GM21619 (cell line): ENCODE measurements around the gene MINDY4.
"Not testable (repeated sequence)": the region's sequence is repeated elsewhere in the genome, so short reads cannot be mapped to it uniquely, and the experiment has no call there.

Experiments
- ATAC-seq: cut with Tn5 transposase; IDR thresholded peaks from one replicate; pipeline ENCODE4 v1.9.1; 2021; ENCODE audit not compliant: unreplicated experiment

Gene MINDY4

DNA sequence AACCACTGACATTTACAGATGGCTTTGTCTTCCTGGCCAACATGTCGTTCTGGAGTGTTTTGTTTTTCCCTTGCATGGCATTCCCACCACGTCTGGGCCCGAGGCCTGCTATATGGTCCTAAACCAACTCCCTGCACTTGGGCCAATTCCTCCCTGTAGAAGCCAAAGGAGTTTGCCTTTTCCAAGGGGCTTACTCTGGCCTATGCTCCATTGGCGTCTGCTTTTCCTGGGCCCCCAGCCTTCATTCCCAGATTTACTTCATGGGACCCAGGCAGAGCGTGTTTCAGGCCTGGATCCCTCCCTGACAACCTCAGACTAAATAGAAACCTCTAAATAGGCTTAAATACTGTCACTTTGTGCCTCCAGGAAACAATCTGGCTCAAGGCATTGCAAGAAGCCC lies 60.7 kb downstream of the MINDY4 start:
- no peak for ATAC-seq

DNA sequence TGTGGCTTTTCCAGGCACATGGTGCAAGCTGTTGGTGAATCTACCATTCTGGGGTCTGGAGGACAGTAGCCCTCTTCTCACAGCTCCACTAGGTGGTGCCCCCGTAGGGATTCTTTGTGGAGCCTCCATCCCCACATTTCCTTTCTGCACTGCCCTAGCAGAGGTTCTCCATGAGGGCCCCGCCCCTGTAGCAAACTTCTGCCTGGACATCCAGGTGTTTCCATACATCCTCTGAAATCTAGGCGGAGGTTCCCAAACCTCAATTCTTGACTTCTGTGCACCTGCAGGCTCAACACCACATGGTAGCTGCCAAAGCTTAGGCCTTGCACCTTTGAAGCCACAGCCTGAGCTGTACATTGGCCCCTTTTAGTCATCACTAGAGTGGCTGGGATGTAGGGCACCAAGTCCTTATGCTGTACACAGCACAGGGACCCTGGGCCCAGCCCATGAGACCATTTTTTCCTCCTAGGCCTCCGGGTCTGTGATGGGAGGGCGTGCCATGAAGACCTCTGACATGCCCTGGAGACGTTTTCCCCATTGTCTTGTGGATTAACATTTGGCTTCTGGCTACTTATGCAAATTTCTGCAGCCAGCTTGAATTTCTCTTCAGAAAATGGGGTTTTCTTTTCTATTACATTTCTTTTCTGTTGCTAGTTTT lies 62.9 kb downstream of the MINDY4 start:
- ATAC-seq, result not testable (repeated sequence)

DNA sequence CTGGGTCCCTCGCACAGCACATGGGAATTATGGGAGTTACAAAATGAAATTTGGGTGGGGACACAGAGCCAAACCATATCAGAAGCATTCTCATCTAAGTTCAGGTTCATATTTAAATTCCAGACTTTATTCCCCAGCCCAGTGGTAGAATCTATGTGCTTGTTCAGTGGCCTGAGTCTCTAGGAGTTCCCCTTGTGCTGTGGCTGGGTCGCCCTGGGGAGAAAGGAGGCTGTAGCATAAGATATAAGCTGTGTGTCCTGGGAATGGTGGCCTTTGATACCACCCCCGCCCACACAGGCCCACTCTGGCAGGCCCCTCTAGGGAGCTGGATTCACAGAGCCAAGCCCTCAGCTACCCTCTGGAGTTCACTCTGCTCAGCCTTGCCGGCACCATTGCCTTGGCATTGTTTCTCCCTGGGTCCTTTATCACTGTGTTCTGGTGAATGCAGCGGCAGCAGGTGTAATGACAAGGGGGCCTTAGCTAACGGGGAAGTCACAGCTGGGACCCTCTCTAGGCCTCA lies 64.2 kb downstream of the MINDY4 start:
- no peak for ATAC-seq

DNA sequence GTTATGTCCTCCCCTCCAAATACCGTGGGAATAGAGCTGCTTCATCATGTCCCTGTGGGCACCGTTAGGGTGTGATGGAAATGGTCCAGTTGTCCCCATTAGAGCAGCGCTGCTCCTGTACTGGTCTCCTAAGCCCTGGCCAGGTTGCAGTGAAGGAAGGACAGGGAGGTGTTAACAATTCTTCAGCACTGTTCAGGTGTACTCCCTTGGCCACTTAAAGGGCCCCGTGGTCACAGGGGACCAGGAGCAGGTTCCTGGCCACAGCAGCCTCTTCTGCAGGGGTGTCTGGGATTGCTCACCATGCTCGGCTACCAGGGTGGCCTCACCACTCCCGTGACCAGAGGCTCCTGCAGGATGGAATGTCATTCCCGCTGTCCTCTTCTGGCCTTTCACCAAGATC lies 65.8 kb downstream of the MINDY4 start:
- no peak for ATAC-seq

DNA sequence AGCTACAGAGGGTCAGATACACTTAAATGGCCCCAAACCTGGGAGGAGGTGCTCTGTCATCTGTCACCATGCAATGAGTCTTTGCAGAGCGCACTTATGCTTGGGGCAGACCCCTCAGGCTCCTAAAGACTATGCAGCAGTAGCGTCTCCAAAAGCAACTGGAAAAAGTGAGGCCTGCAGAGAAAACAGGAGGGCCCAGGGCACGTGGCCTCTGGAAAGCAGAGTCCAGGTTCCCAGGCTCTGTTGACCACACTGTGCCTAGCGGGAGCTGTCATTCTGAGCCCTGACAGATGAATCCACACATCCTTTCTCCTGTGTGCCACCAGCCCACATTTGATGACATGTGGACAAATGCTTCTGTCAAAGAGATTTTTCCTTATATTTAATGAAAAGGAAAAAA lies 66.4 kb downstream of the MINDY4 start:
- no peak for ATAC-seq

DNA sequence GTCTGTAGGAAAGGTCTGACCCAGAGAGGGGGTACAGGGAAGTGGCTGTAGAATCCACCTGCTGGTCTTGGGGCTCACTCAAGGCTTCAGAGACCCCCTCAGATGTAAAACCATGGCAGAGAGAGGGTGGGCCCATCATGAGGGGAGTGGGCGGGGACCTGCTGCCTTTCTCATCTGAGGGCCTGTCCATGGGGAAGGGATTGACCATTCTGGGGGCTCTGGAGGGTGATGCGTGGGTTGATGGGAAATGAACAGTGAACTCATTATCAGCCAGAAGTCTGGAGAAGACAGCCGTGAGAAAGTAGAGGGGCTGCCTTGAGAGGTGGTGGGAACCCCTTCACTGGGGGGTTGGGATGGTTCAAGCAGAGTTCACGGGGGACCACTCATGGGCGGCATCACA lies 66.8 kb downstream of the MINDY4 start:
- no peak for ATAC-seq

DNA sequence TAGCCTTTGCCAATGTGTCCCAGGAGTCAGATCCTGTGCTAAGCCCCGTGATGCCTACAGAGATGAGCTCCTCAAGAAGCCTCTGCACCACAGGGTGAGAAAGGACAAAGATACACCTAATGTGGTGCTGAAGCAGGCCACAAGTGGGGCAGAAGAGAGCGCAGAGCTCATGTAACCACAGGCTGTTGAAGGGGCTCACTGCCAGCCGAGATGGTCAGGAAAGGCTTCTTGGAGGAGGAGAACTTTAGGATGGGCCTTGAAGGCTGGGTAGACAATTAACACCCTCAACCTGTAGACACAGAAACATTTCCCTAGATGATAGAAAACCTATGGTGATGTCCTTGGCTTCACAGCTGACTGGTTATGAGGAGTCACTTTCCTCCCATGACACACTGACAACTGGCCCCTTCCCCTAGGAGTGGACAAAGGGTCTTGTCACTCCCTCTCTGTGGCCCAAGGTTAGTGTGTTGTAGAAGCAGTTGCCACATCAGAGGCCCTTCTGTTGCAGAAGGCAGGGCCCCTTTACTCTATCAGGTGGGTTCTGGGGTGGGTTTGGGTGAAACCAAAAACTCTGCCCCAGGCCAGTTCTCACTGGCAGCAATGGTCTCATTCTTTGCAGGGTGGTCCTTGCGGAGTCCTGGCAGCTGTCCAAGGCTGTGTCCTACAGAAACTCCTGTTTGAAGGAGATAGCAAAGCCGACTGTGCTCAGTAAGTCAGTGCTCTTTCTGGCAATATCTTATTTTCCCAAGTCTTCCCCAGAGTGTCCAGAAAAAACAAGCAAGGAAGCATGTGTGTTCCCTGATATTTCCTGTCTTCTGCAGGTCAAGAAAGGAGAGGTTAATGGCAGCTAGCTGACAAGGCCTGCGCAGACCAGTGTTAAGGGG lies 69.2 kb downstream of the MINDY4 start:
- no peak for ATAC-seq

DNA sequence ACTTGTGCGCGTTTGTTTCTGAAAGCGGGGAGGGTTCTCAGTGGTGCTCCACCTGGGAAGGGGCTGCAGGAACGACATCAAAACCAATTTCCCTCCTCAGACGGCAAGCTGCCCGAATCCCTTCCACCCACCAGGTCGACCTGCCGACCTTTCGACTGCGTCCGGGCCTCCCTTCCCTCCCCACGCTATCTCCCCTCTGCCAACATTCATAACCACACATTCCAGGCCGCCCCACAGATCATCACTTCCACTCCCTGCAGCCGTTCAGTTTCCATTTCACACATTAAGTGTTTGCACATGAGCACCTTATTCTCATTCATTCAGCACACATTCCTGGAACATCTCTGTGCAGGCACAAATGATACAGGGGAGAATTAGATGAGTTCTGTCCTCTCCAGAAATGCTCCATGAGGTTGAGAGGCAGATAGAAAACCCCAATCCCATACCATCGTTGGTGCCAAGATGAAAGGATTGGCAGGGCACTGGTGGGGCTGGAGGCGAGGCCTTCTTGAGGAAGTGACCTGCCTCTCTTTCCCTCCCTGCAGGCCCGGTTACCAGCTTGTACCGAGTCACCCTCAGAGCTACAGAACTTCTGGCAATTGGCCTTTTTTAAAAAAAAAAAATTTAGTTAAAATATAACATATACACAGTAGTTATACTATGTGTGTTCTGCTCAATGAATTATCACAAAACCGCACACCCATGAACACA lies 70.0 kb downstream of the MINDY4 start:
- no peak for ATAC-seq

DNA sequence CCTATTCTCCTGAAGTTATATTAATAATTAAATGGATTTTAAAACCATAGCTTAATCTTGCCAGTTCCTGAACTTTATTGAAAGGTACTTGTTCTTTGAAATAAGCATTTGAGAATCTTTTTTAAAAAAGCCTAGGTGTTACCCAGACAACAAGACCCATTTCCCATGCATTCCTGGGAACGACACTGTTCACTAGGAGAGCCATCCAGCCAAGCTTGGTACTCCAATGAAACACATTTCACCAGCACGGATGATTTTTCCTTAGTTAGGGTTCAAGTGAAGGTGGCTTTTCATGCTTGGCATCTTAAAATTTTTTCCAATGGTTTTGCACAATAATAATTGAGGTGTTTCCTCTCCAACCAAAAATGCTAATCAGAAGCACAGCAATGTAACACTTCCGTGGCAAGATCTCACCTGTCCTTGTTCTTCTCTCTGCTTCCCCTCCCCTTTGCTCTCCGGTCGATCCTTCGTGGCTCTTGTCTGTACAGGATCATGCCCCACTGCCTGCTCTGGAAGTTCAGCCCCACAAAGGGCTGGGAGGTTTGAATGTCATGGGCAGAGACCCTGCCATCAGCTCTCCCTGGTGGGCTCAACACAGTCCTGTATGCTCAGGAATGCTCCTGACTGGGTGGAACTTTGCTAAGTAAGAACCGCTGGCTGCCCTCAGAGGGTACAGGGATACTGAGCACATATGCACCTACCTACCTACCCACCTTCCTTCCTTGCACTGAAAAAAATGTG lies 70.8 kb downstream of the MINDY4 start:
- ATAC-seq, result no peak

DNA sequence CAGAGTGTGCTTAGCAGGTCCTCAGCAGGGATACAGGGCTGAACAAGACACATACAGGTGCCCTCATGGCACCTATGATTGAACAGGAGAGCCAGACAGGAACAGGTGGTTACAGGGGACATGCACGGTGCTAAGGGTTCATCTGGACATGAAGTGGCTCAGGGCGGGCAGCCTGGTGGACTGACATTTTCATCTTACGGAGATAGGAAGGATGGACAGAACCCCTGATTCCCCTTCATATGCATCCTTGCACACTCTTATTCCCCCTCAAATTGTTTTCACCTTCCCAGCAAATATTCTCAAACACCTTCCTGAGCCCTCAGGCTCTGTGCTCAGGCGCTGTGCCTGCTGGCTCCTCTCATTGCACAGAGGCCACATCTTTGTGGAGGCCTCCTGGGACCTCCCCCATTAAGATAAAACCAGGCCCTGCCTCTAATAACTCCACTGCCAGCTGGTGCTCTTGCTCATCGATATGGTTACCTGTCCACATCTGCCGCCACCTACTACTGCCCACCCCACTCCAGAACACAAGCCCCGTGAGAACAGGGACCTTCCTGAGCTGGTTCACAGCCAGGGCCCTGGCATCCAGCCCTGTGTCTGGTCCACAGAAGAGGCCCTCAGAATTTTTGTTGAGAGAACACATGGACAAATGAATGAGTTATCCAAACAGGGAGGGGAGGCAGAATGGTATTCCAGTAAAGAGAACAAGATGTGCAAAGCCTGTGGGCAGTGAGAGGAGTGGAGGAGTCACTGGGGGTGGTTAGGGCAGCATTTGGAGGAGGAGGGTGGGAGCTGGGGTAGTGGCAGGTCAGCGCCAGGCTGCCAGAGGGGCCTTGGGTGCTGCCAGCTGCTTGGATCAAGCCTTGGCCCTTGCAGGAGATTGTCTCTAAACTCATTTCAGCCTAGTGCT lies 71.6 kb downstream of the MINDY4 start:
- no peak for ATAC-seq

DNA sequence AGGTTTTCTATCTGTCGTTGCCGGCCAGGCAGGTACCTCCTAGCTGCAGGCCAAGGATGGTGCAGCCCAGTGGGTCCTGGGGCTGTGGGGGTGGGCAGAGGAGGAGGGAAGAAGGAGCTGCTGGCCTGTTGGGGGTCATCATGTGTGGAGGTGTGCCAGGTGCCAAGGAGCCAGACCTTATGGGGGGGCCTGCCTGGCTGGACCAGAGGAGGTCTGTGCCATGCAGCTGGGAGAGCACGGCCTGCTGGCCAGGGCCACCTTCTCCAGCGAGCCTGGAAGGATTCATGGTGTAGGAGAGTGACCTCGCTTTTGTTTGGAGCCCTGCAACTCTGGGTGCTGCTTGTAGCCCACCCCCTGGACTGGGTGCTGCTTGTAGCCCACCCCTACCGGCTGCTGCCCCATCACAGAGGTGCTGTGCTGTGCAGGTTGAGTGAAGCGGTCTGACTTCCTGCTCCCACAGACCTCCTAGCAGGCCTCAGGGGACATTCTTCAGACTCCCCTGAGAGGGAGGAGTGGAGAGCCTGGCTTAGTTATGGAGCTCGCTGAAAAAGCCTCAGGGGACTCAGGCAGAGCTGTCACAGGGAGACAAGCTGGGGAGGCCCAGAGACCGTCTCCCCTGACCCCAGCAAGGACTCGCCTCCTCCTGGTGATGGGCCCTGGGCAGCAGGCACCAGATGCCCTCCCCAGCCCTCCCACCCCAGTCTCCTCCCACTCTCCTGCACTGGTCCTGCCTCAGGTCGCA lies 72.7 kb downstream of the MINDY4 start:
- ATAC-seq, result no peak

DNA sequence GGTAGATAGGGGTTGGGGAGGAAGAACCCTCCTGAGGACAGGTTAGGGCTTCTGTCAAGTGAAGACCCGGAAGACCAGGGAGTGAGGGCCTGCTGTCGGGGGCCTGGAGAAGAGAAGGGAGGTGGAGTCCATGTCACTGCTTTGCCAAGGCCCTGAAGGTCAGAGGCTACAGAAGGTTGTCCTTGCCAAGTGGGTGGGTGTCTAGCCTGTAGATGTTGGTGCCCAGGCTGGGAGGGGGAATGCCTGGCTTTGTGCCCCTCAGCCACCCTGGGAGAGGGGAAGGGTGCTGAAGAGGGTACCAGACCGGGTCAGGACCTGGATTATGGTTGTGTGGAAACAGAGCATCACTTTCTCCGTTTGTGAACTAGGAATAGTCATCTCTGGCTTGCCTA lies 73.3 kb downstream of the MINDY4 start:
- ATAC-seq, result no peak

DNA sequence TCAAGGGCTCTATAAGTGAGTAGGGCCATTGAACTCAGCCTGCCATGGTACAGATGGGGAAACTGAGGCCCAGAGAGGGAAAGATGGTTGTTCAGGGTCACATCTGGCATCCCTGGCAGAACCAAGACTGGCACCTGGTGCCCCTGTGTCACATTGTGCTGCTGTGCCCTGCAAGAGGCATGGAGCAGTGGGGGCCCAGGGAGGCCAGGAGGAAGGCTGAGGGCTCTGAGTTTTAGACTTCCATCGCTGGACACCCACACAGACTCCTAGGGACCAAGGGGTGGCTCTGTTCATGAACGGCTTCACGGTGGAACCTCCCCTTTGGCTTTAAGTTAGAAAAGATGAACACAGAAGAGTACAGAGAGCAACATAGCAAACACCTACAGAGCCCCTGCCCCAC lies 73.7 kb downstream of the MINDY4 start:
- ATAC-seq, result no peak

DNA sequence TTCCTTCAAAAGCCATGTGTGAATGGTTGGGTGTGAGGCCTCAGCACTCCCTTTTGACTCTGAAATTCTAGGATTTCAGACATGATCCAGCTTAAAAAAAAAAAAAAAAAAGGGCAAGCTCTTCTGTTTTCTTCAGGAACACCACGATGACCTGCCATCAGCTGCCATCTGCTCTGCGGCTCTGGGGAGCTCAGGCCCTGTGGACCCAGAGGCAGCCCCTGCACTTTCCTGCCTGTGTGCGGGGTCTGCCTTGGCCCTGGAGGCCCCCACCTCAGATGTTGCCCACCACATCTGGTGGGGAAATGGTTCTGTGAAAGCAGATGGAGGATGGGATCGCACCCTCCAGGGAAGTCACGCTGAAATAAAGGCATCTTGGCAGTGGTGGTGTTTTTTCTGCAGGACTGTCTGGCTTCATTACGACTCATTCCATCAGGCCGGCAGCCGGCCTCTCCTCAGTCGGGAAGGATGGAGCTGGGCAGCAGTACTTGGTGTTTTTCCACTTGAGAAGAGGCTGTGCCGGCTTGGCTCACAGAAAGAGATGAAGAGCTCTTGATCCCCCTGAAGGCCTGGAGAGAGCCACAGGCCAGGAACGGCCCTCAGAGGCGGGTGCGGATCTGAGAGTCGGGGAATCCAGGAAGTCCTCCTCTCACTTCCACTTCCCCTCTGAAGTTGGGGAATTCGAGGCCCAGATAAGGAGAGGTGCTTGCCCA lies 74.4 kb downstream of the MINDY4 start:
- ATAC-seq, result no peak

DNA sequence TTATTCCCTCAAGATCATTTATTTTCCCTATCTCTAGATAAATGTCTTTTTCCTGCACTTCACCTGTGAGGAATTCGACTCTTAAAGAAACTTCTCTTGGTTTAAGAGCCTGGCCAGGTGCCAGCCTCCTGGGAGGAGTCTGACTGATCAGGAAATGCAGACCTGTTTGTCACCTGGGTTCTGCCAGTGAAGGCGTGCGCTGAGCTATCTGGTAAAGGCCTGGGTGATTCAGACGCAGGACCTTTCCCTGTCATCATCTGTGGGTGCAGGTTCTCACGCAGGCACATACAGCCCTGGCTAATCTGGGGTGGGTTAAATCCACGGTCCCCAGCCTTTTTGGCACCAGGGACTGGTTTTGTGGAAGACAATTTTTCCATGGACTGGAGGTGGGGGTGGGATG lies 75.2 kb downstream of the MINDY4 start:
- no peak for ATAC-seq

DNA sequence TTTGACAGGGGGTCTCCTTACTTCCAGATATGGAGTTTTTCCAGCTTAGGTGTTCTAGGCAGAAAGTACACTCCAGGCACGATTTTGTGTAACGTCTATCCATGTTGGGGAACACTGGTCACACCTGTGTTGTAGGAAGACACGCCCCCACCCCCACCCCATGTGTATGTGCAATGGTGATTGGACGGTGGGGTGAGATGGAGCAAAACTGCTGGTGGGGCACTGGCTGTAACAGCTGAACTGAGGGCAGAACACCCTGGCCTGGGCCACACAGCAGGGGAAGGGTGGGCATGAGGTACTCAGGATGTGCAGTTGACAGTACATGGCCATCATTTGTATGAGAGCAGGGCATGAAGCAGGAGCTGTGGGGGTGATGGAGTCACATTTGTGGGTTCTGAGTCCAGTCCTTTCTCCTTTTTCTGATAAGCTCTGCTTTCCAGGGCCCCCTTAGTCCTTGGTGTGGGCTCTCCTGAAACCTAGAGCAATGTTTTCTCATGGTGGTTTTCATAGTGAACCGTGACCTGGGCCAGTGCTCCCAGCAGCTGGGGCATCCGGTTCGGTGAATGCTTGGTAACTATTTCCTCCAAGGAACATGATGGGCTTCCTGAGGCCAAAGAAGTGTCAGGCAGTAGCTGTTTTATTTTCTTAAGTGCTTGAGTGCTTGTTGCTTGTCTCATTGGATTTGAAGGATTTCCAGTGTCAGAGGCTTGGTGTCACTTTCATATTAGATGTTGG lies 77.1 kb downstream of the MINDY4 start:
- no peak for ATAC-seq

DNA sequence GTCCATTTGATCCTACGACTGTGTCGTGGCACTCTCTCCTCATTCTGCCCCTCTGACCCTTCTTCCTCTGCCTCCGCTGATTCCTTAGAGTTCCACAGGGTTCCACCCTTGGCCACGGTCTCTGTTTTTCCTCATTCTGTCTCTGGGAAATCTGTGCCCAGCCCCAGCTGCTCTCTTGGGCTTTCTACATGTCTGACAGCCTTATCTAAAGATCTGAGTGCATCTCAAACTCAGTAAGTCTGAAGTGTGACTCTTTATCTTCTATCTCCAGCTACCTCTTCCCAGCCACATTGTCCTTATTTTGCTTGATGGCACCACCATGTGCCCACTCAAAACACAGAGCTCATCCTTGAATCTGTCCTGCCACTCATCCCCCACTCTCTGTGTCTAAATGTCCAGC lies 78.3 kb downstream of the MINDY4 start:
- no peak for ATAC-seq

DNA sequence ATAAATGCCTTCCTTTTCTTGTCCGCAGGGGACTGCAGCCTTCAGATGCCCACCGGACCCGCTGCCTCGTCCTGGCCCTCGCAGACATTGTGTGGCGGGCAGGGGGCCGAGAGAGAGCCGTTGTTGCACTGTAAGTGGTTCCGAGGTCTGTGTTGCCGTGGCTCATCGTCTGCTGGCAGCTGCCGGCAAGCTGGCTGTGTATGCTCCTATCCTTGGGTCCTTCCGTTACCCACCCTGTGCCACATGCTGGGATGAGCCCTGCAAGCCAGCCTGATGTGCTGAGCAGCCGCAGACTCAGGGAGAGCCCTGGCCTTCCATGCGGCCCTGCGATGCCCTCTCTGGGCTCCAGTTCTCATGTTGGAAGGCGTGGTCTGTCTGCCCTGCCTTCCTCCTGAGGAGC lies 79.2 kb downstream of the MINDY4 start:
- no peak for ATAC-seq
